SK-N-MC (cell line): ENCODE measurements around the gene MACROD2.

Experiments
- EZH2 ChIP-seq: fragments of 200-600 bp; sonication (generic); IDR thresholded peaks from one replicate; pipeline ENCODE4 v1.6.1; 2017; ENCODE audit warnings: antibody characterized with exemption
- FOXP2 ChIP-seq: optimal IDR thresholded peaks from 2 replicates; pipeline ENCODE3; 2011; ENCODE audit warnings: mild to moderate bottlenecking, moderate library complexity; ENCODE audit not compliant: insufficient read depth; ENCODE audit errors: extremely low read length, control extremely low read depth
- POLR2AphosphoS5 ChIP-seq: IDR thresholded peaks from 2 replicates; pipeline ENCODE4 v1.6.1; 2012; ENCODE audit warnings: mild to moderate bottlenecking, low read depth, low read length, borderline replicate concordance

- TF ChIP-seq POLR2AphosphoS5 (no peak), EZH2 (no peak), FOXP2 (no peak)
Measured at GRCh38 chr20:14526891-14527290, 531.6 kb downstream of the MACROD2 start.
